Measurements from ENCODE around the gene KRTAP19-8. TPM values are rescaled to one million over a fixed set of nuclear protein-coding genes. Genes with fewer than 3 reads are reported as not detected.
A peak's percentile ranks its signal among the peaks of the same experiment; 100 is the strongest.

Gene KRTAP19-8
- total RNA-seq, 2 experiments from 2014 or later, result not detected

DNA sequence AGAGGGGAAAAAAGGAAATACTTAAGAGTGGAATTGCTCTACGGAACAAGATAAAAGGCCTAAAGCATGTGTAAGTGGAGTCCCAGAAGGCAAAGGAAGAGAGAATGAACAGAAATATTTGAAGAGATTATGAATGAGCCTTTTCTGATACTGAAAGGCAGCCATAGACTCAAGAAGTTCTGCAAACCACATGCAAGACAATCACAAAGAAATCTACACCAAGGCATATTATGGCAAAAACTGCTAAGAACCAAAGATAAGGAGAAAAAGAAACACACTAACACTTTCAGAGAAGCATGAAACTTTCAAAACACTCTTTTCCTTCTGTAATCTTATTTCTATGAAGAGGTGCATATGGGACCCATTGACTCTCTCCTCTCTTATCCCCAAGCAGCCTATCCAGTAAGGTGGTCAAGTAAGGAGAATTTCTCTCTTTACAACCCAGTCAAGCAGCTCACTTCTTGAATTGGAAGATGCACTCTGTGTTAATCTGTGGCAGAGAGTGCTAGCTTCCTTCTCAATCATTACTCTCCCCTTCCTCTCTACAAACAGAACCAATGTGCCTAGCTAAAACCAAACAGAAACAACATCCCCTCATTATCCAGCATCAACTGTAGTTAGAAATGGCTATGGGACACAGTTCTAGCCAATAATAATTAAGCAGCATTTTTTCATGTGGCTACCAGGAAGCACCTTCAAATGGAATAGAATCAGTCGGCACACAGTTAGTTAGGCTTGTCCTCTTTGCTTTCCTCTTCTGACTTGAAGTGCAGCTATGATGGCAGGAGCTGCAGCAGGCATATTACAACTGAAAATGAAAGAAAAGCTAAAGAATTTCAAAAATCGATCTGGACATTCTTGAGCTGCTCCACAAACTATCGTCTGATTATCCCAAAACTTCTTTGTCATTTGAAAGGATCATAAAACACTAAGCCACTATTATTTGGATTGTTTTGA is 25.9 kb downstream of the KRTAP19-8 start:
- Mint-ChIP-seq H3K27me3 (no peaks in the 10 kb centered on the region), H3K4me3 (peak overlapping the region; percentile 6), H3K27ac (peak overlapping the region; percentile 47), H3K4me1 (ENCODE audit: low read depth) (peaks cover 19% of the 10 kb centered on the region), H3K36me3 (ENCODE audit: low read depth) (no peaks in the 10 kb centered on the region), H3K9me3 (no peaks in the 10 kb centered on the region)
- ChIA-PET CTCF (interaction anchor here (0.7 to 1.1 kb wide), 2 partner anchors 15 to 86 kb away, joined by 3 read pairs; no protein-coding TSS in a partner anchor), POLR2A (no interaction called here)
- ATAC-seq (peak; percentile 45), DNase-seq (no peak)
- TF ChIP-seq, protein P1, sequence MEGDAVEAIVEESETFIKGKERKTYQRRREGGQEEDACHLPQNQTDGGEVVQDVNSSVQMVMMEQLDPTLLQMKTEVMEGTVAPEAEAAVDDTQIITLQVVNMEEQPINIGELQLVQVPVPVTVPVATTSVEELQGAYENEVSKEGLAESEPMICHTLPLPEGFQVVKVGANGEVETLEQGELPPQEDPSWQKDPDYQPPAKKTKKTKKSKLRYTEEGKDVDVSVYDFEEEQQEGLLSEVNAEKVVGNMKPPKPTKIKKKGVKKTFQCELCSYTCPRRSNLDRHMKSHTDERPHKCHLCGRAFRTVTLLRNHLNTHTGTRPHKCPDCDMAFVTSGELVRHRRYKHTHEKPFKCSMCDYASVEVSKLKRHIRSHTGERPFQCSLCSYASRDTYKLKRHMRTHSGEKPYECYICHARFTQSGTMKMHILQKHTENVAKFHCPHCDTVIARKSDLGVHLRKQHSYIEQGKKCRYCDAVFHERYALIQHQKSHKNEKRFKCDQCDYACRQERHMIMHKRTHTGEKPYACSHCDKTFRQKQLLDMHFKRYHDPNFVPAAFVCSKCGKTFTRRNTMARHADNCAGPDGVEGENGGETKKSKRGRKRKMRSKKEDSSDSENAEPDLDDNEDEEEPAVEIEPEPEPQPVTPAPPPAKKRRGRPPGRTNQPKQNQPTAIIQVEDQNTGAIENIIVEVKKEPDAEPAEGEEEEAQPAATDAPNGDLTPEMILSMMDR (IDR thresholded peaks at IDR 0.05), result no peak
- intact Hi-C loops (cut with micrococcal nuclease), result no loop called here

- TF ChIP-seq, protein P1 (IDR thresholded peaks at IDR 0.05), result no peak
- no peak for DNase-seq
- H3K27me3 Mint-ChIP-seq, result no peaks in the 10 kb centered on the region
- ChIA-PET POLR2A (no interaction called here), CTCF (no interaction called here)
- no peak overlapping the region for H3K27ac Mint-ChIP-seq
- no peak for ATAC-seq
- peaks cover 17% of the 10 kb centered on the region for H3K4me1 Mint-ChIP-seq (ENCODE audit: low read depth)
- no peak overlapping the region for H3K4me3 Mint-ChIP-seq
- peaks cover 2% of the 10 kb centered on the region for H3K9me3 Mint-ChIP-seq
- H3K36me3 Mint-ChIP-seq (ENCODE audit: low read depth), result no peaks in the 10 kb centered on the region
- intact Hi-C loops (cut with micrococcal nuclease), result no loop called here
These were observed 26.9 kb downstream of the KRTAP19-8 start for GRCh38 chr21:31011412-31011811.

- Mint-ChIP-seq H3K4me1 (ENCODE audit: low read depth) (peaks cover 17% of the 10 kb centered on the region), H3K4me3 (no peak overlapping the region), H3K36me3 (ENCODE audit: low read depth) (no peaks in the 10 kb centered on the region), H3K27ac (no peak overlapping the region), H3K27me3 (no peaks in the 10 kb centered on the region), H3K9me3 (peaks cover 2% of the 10 kb centered on the region)
- no peak for DNase-seq
- ChIA-PET POLR2A (interaction anchor here (0.7 kb wide), 1 partner anchor 9 kb away, joined by 3 read pairs; no protein-coding TSS in a partner anchor), CTCF (no interaction called here)
- intact Hi-C loops (cut with micrococcal nuclease), result no loop called here
- TF ChIP-seq, protein P1 (IDR thresholded peaks at IDR 0.05), result no peak
- ATAC-seq, result no peak
These were observed 29.9 kb downstream of the KRTAP19-8 start for GRCh38 chr21:31008355-31008754.

DNA sequence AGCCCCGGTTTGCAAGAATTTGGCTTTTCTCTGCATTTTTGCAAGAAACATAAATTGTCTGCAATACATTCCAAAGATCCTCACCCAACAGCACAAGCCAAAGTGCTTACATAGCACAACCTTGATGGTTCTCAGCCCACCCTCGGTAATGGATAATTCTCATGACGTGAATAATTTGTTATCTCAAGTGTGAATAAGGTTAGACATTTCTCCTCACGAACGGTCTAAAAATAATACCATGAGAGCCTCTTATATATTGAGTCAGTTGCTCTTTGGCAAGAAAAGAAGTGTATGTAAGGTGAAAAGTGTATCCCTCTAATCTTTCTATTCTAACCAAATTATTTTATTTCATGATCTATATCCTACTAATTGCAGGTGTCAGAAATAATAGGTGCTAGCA is 33.3 kb downstream of the KRTAP19-8 start:
- ChIA-PET CTCF (no interaction called here), POLR2A (no interaction called here)
- peaks cover 2% of the 10 kb centered on the region for H3K9me3 Mint-ChIP-seq
- ATAC-seq, result no peak
- no peaks in the 10 kb centered on the region for H3K36me3 Mint-ChIP-seq (ENCODE audit: low read depth)
- intact Hi-C loops (cut with micrococcal nuclease), result no loop called here
- H3K27me3 Mint-ChIP-seq, result no peaks in the 10 kb centered on the region
- no peak overlapping the region for H3K4me3 Mint-ChIP-seq
- TF ChIP-seq, protein P1 (IDR thresholded peaks at IDR 0.05), result no peak
- H3K27ac Mint-ChIP-seq, result no peak overlapping the region
- no peak for DNase-seq
- no peaks in the 10 kb centered on the region for H3K4me1 Mint-ChIP-seq (ENCODE audit: low read depth)

- CTCF ChIA-PET, result interaction anchor here (0.8 kb wide), 1 partner anchor 84 kb away, joined by 3 read pairs; no protein-coding TSS in a partner anchor
These were observed 34.8 kb downstream of the KRTAP19-8 start for GRCh38 chr21:31003471-31003870.

More at GRCh38 chr21:31003471-31003870, 34.8 kb downstream of the KRTAP19-8 start:
- TF ChIP-seq, protein P1 (IDR thresholded peaks at IDR 0.05), result no peak
- POLR2A ChIA-PET, result no interaction called here
- Mint-ChIP-seq H3K4me1 (ENCODE audit: low read depth) (no peaks in the 10 kb centered on the region), H3K27ac (no peak overlapping the region), H3K27me3 (no peaks in the 10 kb centered on the region), H3K9me3 (peaks cover 2% of the 10 kb centered on the region), H3K4me3 (no peak overlapping the region), H3K36me3 (ENCODE audit: low read depth) (no peaks in the 10 kb centered on the region)
- ATAC-seq (no peak), DNase-seq (no peak)
- intact Hi-C loops (cut with micrococcal nuclease), result no loop called here

Data from activated CD8-positive, alpha-beta T cell treated with anti-CD3 and anti-CD28 coated beads for 36 hours (primary cell).